ES-I3 (cell line): Measurements from ENCODE around the gene NUDT13.
A peak's percentile ranks its signal among the peaks of the same experiment; 100 is the strongest.

Experiments used
- H3K36me3 ChIP-seq: 2 replicates; pipeline ENCODE4 v1.6.1; 2013; ENCODE audit warnings: mild to moderate bottlenecking, low read length, control low read depth, moderate library complexity; ENCODE audit not compliant: insufficient read depth
- H3K4me1 ChIP-seq: 2 replicates; pipeline ENCODE4 v1.6.1; 2013; ENCODE audit warnings: mild to moderate bottlenecking, control low read depth, low read length; ENCODE audit not compliant: insufficient read depth
- H3K9ac ChIP-seq: 2 replicates; pipeline ENCODE4 v1.6.1; 2013; ENCODE audit warnings: low read depth, mild to moderate bottlenecking, low read length, moderate library complexity
- H3K9me3 ChIP-seq: 2 replicates; pipeline ENCODE4 v1.6.1; 2013; ENCODE audit warnings: mild to moderate bottlenecking, low read length, moderate library complexity; ENCODE audit not compliant: control insufficient read depth, insufficient read depth

NUDT13 gene

GRCh38 chr10:73161662-73162061 lies 51.4 kb downstream of the NUDT13 start:
- Histone ChIP-seq H3K36me3 (peaks cover 13% of the 10 kb centered on the region), H3K9ac (no peak overlapping the region), H3K9me3 (no peaks in the 10 kb centered on the region)

DNA sequence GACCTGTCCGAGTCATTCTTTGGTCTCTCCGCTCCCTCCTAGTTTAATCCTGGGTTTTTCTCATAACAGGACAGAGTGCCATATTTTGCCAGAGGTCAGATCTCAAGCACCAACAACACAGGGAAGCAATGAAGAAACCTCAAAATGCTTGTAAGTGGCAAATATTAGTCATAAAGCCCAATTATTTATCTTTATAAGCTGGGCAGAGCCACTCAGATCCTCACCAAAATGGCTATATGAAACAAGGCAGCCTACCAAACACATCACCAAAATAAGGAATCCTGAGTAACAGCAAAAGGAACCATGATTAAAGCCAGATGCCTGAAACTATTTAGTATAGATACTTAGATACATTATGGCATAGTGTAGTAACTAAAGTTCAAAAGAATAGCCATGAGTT lies 52.8 kb downstream of the NUDT13 start:
- Histone ChIP-seq H3K9ac (no peak overlapping the region), H3K36me3 (peaks cover 13% of the 10 kb centered on the region), H3K9me3 (no peaks in the 10 kb centered on the region), H3K4me1 (0 out of 2 replicates have a peak, but pooled peaks cover 4% of the 10 kb centered on the region)

More at GRCh38 chr10:73161662-73162061, 51.4 kb downstream of the NUDT13 start:
- H3K4me1 ChIP-seq = no peaks in the 10 kb centered on the region

- Histone ChIP-seq H3K9me3 (no peaks in the 10 kb centered on the region), H3K4me1 (0 out of 2 replicates have a peak, but pooled peaks cover 4% of the 10 kb centered on the region), H3K36me3 (peaks cover 10% of the 10 kb centered on the region), H3K9ac (peak overlapping the region; percentile 100; the same call in 1 of the 2 replicates)
These were observed 56.7 kb downstream of the NUDT13 start for GRCh38 chr10:73166972-73167371.

GRCh38 chr10:73167458-73167782 lies 57.2 kb downstream of the NUDT13 start:
- H3K9me3 ChIP-seq = no peaks in the 10 kb centered on the region
- H3K4me1 ChIP-seq = 0 out of 2 replicates have a peak, but pooled peaks cover 4% of the 10 kb centered on the region
- H3K36me3 ChIP-seq = peaks cover 10% of the 10 kb centered on the region
- H3K9ac ChIP-seq = peak overlapping the region; percentile 100

DNA sequence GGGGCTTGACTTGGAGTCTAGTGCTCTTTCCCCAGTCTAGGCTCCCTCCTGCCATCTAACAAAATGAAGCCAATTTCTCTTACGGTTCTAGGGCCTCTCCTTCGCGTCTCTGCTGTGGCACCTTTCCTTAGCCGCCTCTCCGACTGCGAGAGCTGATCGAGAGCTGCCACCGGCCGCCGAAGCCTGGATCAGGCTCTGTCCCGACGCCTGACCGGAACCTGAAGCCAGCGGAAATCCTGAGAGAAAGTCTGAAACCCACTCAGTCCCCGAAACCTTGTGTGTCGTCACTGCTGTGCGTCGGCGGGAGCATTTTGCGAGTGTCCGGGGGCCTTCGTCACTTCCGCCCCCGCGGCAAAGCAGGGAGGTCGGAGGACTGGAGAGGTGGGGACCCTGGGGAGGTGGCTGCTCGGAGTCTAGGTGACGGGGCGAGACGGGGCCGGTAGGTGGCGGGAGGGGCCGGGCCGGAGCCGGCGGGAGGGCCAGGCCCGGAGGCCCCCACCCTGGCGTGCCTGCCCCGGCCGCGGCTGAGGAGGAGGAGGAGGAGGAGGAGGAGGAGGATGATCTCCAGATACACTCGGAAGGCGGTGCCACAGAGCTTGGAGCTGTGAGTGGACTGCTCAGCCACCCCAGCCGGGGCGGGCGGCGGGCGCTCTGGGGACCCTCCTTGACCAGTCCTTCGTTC lies 57.7 kb downstream of the NUDT13 start, which contains the start of the genes ECD and FAM149B1:
Gene ECD (minus strand): TSS at position 226 of the 682 bp plus-strand sequence. CDS start 4,071 bp downstream, outside the sequence.
Gene FAM149B1 (plus strand): TSS at position 337 of the 682 bp plus-strand sequence. CDS start 221 bp downstream, at position 558.
- Histone ChIP-seq H3K4me1 (0 out of 2 replicates have a peak, but pooled peaks cover 4% of the 10 kb centered on the region), H3K9me3 (no peaks in the 10 kb centered on the region), H3K9ac (peak within 1 kb of the TSS; percentile 100), H3K36me3 (peaks cover 5% of the 10 kb centered on the region)

DNA sequence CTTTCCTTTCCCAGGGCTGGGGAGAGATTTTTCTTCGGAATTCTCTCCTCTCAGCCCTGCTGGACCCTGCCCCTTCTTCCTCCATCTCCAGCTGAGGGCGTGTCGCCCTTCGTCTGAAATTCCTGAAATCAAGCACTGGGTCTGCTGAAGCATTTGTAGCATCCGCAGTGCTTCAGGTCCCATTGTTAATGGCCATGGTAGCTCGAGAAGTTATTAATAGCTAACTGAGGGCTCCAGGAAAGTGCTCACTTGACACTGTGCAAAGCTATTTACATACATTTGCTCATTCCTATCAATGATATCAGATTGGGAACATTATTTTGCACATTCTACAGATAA lies 58.2 kb downstream of the NUDT13 start:
- peak overlapping the region; percentile 100 for H3K9ac ChIP-seq
- no peaks in the 10 kb centered on the region for H3K9me3 ChIP-seq
- 0 out of 2 replicates have a peak, but pooled peaks cover 4% of the 10 kb centered on the region for H3K4me1 ChIP-seq
- H3K36me3 ChIP-seq = no peaks in the 10 kb centered on the region

DNA sequence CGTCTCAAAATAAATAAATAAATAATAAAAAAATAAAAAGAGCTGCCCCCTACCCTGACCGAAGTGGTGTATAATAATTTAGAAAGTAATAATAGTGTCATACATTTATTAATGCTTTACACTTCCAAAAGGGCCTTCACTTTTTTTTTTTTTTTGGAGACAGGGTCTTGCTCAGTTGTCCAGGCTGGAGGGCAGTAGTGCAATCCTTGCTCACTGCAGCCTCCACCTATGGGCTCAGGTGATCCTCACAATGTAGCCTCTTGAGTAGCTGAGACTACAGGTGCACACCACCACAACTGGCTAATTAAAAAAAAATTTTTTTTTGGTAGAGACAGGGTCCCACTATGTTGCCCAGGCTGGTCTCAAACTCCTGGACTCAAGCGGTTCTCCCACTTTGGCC lies 59.1 kb downstream of the NUDT13 start:
- no peaks in the 10 kb centered on the region for H3K36me3 ChIP-seq
- no peaks in the 10 kb centered on the region for H3K9me3 ChIP-seq
- no peak overlapping the region for H3K9ac ChIP-seq
- 0 out of 2 replicates have a peak, but pooled peaks cover 4% of the 10 kb centered on the region for H3K4me1 ChIP-seq

DNA sequence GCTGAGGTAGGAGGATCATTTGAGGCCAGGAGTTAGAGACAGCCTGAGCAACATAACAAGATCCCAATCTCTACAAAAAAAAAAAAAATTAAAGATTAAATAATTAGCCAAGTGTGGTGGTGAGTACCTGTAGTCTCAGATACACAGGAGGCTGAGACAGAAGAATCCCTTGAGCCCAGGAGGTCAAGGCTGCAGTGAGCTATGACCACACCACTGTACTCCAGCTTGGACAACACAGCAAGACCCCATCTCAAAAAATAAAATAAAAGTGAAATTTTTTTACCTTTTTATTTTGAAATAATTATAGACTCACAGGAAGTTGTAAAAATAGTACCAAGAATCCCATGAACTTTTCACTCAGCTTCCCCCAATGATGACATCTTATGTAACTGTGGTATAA lies 62.6 kb downstream of the NUDT13 start:
- Histone ChIP-seq H3K9ac (no peak overlapping the region), H3K9me3 (no peaks in the 10 kb centered on the region), H3K4me1 (no peaks in the 10 kb centered on the region), H3K36me3 (no peaks in the 10 kb centered on the region)

DNA sequence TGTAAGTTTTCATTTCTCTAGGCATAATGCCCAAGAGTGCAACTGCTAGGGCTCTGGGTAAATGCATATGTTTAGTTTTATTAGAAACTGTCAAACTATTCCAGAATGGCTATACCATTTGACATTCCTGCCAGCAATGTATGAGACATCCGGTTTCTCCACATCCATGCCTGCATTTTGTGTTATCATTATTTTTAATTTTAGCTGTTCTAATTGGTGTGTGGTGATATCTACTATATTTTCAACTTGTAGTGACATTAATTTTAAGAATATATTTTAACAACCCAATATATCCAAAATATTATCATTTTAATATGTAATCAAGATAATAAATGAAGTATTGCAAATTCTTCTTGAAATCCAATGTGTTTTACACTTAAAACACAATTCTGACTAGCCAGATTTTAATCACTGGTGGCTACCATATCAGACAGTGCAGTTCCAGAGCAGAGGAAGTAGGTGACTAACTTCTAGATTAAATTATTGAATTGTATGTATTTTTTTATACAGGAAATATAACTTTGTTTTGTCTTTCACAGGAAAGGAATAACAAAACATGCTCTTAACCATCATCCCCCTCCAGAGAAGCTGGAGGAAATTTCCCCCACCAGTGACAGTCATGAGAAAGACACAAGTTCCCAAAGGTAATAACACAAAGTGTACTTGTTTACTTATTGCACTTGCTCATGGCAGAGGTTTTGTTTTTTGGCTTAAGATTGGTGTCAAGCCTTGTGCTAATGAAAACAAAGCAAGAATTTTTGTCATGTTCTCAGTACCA lies 64.1 kb downstream of the NUDT13 start:
- no peaks in the 10 kb centered on the region for H3K9me3 ChIP-seq
- no peaks in the 10 kb centered on the region for H3K4me1 ChIP-seq
- no peak overlapping the region for H3K9ac ChIP-seq
- H3K36me3 ChIP-seq = no peaks in the 10 kb centered on the region
